HepG2 (cell line): ENCODE data around the gene IL27RA. TPM values are rescaled to one million over a fixed set of nuclear protein-coding genes. Genes with fewer than 3 reads are reported as not detected.
A peak's percentile ranks its signal among the peaks of the same experiment; 100 is the strongest.

Experiments used
- CREM ChIP-seq, 2 experiments: sonication (generic) in 1 of 2; formaldehyde crosslinking in 1 of 2; IDR thresholded peaks; 2 replicates each; pipeline versions ENCODE4 v1.4.0 to v1.6.1; 2016 to 2020; ENCODE audit warnings: antibody characterized with exemption in 1 of 2, mild to moderate bottlenecking in 1 of 2, missing genetic modification reagents in 1 of 2
- GABPB1 ChIP-seq: IDR thresholded peaks from 2 replicates; pipeline ENCODE4 v1.6.1; 2016; ENCODE audit warnings: mild to moderate bottlenecking, missing genetic modification reagents, moderate library complexity, missing compliant biosample characterization
- GRHL1 ChIP-seq: sonication (generic); formaldehyde crosslinking; conservative IDR thresholded peaks from 2 replicates; pipeline ENCODE4 v1.8.0; 2022; ENCODE audit warnings: missing genetic modification reagents
- HIC2 ChIP-seq: sonication (generic); formaldehyde crosslinking; IDR thresholded peaks from 2 replicates; pipeline ENCODE4 v1.9.0; 2022; ENCODE audit warnings: low read depth, missing genetic modification reagents
- KDM2A ChIP-seq: sonication (generic); formaldehyde crosslinking; IDR thresholded peaks from 2 replicates; pipeline ENCODE4 v1.4.0; 2020; ENCODE audit warnings: low read depth, missing genetic modification reagents, borderline replicate concordance
- LBX2 ChIP-seq: sonication (generic); formaldehyde crosslinking; IDR thresholded peaks from 2 replicates; pipeline ENCODE4 v1.5.0; 2020; ENCODE audit warnings: missing genetic modification reagents, mild to moderate bottlenecking, borderline replicate concordance
- ZGPAT ChIP-seq: IDR thresholded peaks from 2 replicates; pipeline ENCODE4 v1.6.1; 2016; ENCODE audit warnings: mild to moderate bottlenecking
- ZNF138 ChIP-seq: sonication (generic); formaldehyde crosslinking; IDR thresholded peaks from 2 replicates; pipeline ENCODE4 v1.5.0; 2020; ENCODE audit warnings: mild to moderate bottlenecking, low read depth, missing genetic modification reagents
- ZNF326 ChIP-seq: sonication (generic); formaldehyde crosslinking; IDR thresholded peaks from 2 replicates; pipeline ENCODE4 v1.4.0; 2020; ENCODE audit warnings: missing genetic modification reagents, borderline replicate concordance
- ZNF543 ChIP-seq: sonication (generic); formaldehyde crosslinking; IDR thresholded peaks from 2 replicates; pipeline ENCODE4 v1.4.0; 2020; ENCODE audit warnings: mild to moderate bottlenecking, missing genetic modification reagents
- ZNF646 ChIP-seq: sonication (generic); formaldehyde crosslinking; IDR thresholded peaks from 2 replicates; pipeline ENCODE4 v1.9.0; 2021; ENCODE audit warnings: mild to moderate bottlenecking, missing genetic modification reagents
- ZNF788 ChIP-seq: sonication (generic); formaldehyde crosslinking; IDR thresholded peaks from 2 replicates; pipeline ENCODE4 v1.5.0; 2020; ENCODE audit warnings: mild to moderate bottlenecking, missing genetic modification reagents, borderline replicate concordance
- ZSCAN29 ChIP-seq: sonication (generic); formaldehyde crosslinking; conservative IDR thresholded peaks from 2 replicates; pipeline ENCODE4 v1.4.0; 2020; ENCODE audit warnings: mild to moderate bottlenecking, missing genetic modification reagents
- polyA plus RNA-seq, 8 experiments: library from polyadenylated mRNA; depleted of rRNA in 3 of 8; stranded (reverse) in 7 of 8; unstranded in 1 of 8; fragments of >200 nt; fragmentation: Illumina TruSeq in 4 of 8; extraction: Trizol in 4 of 8; gene quantifications; 2 replicates each; pipeline versions ENCODE4 v1.2.1 to v1.2.3, GENCODE V29; 2011 to 2016; ENCODE audit warnings: low read depth in 4 of 8, missing spikeins in 1 of 8, mixed read lengths in 1 of 8; ENCODE audit not compliant: insufficient read depth in 1 of 8
- total RNA-seq, 5 experiments: library from RNA; depleted of rRNA; stranded (reverse); fragments of >200 nt; fragmentation: Illumina TruSeq; extraction: Trizol; gene quantifications; 2 replicates each; pipeline ENCODE4 v1.2.3, GENCODE V29; 2016; ENCODE audit warnings: low read depth in 1 of 5

Gene IL27RA
- total and polyA plus RNA-seq, 2 of the 13 experiments (the other 11 are each of a cell fraction or from before 2014, with no cell fraction given), result 3.5 to 8.1 TPM

GRCh38 chr19:14006085-14006765 is 25.3 kb upstream of the IL27RA start, which contains the start of gene RFX1 (continued):
- TF ChIP-seq ZNF326 (CRISPR knock-in tag) (no peak), GRHL1 (CRISPR knock-in tag) (no peak), ZGPAT (CRISPR knock-in tag) (no peak), ZNF543 (CRISPR knock-in tag) (no peak), GABPB1 (no peak; the same call in 1 of the 2 replicates), KDM2A (CRISPR knock-in tag) (no peak), ZSCAN29 (CRISPR knock-in tag) (no peak), CREM (IDR thresholded peaks at IDR 0.05) (peak; percentile 94), CREM (CRISPR knock-in tag; IDR thresholded peaks at IDR 0.05) (peak; percentile 64; the same call in 1 of the 2 replicates), LBX2 (CRISPR knock-in tag) (no peak), ZNF138 (CRISPR knock-in tag) (no peak), ZNF646 (CRISPR knock-in tag) (no peak), HIC2 (no peak), ZNF788 (no peak)
